Measurements from ENCODE around the gene IKBKE.

IKBKE gene

GRCh38 chr1:206466840-206467649 lies 3.2 kb upstream of the IKBKE start:
- Histone ChIP-seq H3K27me3 (ENCODE audit: control insufficient read depth, insufficient read depth, low read length) (no peaks in the 10 kb centered on the region), H3K4me2 (ENCODE audit: low read length) (no peak overlapping the region), H3K27ac (no peak overlapping the region), H2AFZ (no peak overlapping the region), H3K36me3 (ENCODE audit: control insufficient read depth, insufficient read depth, low read length) (no peaks in the 10 kb centered on the region), H3K9me3 (ENCODE audit: control insufficient read depth, low read length) (no peaks in the 10 kb centered on the region), H3K9ac (no peak overlapping the region), H3K79me2 (no peaks in the 10 kb centered on the region), H3K4me1 (peaks cover 10% of the 10 kb centered on the region), H3K4me3 (ENCODE audit: low read depth, low read length) (no peak overlapping the region)
- TF ChIP-seq, protein P1, sequence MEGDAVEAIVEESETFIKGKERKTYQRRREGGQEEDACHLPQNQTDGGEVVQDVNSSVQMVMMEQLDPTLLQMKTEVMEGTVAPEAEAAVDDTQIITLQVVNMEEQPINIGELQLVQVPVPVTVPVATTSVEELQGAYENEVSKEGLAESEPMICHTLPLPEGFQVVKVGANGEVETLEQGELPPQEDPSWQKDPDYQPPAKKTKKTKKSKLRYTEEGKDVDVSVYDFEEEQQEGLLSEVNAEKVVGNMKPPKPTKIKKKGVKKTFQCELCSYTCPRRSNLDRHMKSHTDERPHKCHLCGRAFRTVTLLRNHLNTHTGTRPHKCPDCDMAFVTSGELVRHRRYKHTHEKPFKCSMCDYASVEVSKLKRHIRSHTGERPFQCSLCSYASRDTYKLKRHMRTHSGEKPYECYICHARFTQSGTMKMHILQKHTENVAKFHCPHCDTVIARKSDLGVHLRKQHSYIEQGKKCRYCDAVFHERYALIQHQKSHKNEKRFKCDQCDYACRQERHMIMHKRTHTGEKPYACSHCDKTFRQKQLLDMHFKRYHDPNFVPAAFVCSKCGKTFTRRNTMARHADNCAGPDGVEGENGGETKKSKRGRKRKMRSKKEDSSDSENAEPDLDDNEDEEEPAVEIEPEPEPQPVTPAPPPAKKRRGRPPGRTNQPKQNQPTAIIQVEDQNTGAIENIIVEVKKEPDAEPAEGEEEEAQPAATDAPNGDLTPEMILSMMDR (IDR thresholded peaks at IDR 0.05): no peak

DNA sequence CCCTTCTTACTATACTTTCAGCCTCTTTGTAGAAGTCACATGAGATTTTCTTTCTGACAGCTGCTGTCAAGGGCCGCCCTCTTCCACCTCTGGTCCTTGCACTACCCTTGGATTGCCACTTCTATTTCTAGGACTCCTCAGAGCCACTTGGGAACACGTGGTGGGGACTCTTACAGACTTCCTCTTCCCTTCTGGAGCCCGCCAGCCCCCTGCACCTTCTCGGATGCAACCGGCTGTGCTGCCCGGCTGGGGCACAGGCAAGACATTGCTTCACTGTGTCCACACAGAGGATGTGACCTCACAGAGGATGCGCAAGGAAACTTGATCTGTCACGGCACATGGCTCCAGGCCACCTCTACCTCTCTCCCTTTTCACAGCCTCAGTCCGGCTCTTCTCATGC lies 2.4 kb upstream of the IKBKE start:
- Histone ChIP-seq H3K4me3 (ENCODE audit: low read depth, low read length) (no peak overlapping the region), H2AFZ (no peak overlapping the region), H3K4me1 (peaks cover 10% of the 10 kb centered on the region), H3K9me3 (ENCODE audit: control insufficient read depth, low read length) (no peaks in the 10 kb centered on the region), H3K4me2 (ENCODE audit: low read length) (no peak overlapping the region), H3K36me3 (ENCODE audit: control insufficient read depth, insufficient read depth, low read length) (no peaks in the 10 kb centered on the region), H3K9ac (no peak overlapping the region), H3K79me2 (no peaks in the 10 kb centered on the region), H3K27ac (no peak overlapping the region), H3K27me3 (ENCODE audit: control insufficient read depth, insufficient read depth, low read length) (no peaks in the 10 kb centered on the region)
- TF ChIP-seq, protein P1 (IDR thresholded peaks at IDR 0.05): no peak

GRCh38 chr1:206468571-206468970 lies 1.7 kb upstream of the IKBKE start:
- H2AFZ ChIP-seq: no peak overlapping the region
- H3K4me3 ChIP-seq (ENCODE audit: low read depth, low read length): no peak overlapping the region
- TF ChIP-seq, protein P1 (IDR thresholded peaks at IDR 0.05): no peak
- no peaks in the 10 kb centered on the region for H3K27me3 ChIP-seq (ENCODE audit: control insufficient read depth, insufficient read depth, low read length)
- H3K4me2 ChIP-seq (ENCODE audit: low read length): no peak overlapping the region
- no peaks in the 10 kb centered on the region for H3K9me3 ChIP-seq (ENCODE audit: control insufficient read depth, low read length)
- no peak overlapping the region for H3K9ac ChIP-seq
- H3K4me1 ChIP-seq: peaks cover 10% of the 10 kb centered on the region
- H3K27ac ChIP-seq: no peak overlapping the region
- no peaks in the 10 kb centered on the region for H3K36me3 ChIP-seq (ENCODE audit: control insufficient read depth, insufficient read depth, low read length)
- H3K79me2 ChIP-seq: no peaks in the 10 kb centered on the region

DNA sequence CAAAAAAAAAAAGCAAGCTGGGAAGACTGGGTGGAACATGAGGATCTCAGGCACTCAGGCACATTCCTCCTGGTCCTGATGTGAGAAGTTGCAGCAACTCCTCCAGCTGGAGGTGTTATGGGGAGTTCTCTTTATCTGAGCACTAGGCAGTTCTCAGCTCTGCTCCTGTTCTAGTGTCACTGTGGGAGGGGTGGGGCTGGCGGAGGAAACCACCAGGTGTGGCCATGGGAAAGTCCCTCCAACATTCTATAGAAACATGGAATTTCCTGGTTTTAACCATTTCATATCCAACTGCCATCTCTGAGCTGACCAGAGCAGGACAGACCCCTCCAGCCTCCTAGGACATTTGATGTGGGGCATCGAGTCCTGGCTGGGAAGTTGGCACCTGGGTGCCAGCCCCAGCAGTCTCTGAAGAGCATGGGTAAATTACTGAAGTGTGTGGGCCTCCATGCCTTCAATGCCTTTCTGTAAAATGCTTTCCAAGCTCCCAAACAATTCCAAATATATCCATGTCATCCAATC lies 804 bp upstream of the IKBKE start:
- H3K79me2 ChIP-seq: no peaks in the 10 kb centered on the region
- no peaks in the 10 kb centered on the region for H3K9me3 ChIP-seq (ENCODE audit: control insufficient read depth, low read length)
- no peaks in the 10 kb centered on the region for H3K36me3 ChIP-seq (ENCODE audit: control insufficient read depth, insufficient read depth, low read length)
- H3K27me3 ChIP-seq (ENCODE audit: control insufficient read depth, insufficient read depth, low read length): no peaks in the 10 kb centered on the region
- H3K4me2 ChIP-seq (ENCODE audit: low read length): no peak overlapping the region
- H3K27ac ChIP-seq: no peak overlapping the region
- H3K4me3 ChIP-seq (ENCODE audit: low read depth, low read length): no peak overlapping the region
- H3K4me1 ChIP-seq: peaks cover 10% of the 10 kb centered on the region
- H3K9ac ChIP-seq: no peak overlapping the region
- no peak overlapping the region for H2AFZ ChIP-seq
- TF ChIP-seq, protein P1 (IDR thresholded peaks at IDR 0.05): no peak

All from parathyroid adenoma (tissue), 2 donors.